ENCODE measurements around the gene FOXP1. TPM values are rescaled to one million over a fixed set of nuclear protein-coding genes. Genes with fewer than 3 reads are reported as not detected.

The FOXP1 gene
- total and polyA plus RNA-seq, 2 donors (not counting 1 experiment from before 2014, with no cell fraction given): 91.1 to 508 TPM

DNA sequence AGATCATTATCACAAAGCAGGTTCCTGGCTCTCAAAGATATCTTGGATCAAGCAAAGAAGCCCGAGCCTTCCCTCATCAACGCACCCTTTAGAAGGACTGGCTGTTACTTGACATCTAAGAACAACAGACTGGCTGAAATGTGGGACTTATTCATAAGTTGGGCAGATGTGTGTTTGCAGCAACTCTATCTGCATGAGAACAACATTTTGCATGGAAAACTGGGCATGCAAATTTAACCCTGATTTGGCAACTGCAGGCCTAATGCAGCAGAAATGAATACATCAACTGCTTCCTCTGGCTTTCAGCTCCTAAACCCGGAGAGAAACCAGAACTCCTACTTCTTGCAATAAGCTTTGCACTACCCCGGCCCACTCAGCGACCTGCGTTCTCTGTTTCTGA lies 35.0 kb upstream of the FOXP1 start:
- WGBS (ENCODE audit: insufficient coverage): 83% methylated on average over 6 of the region's 6 CpGs
- Histone ChIP-seq H4K20me1 (ENCODE audit: control insufficient read depth, insufficient read depth, low read length, poor library complexity, severe bottlenecking) (no peaks in the 10 kb centered on the region), H3K27me3 (replicated peaks in 1 of 4; ENCODE audit: control extremely low read depth in 1 of 4, control insufficient read depth in 3 of 4, insufficient read depth in 4 of 4, low read length in 3 of 4) (peaks cover 0 to 3% (median 0%) of the 10 kb centered on the region in 4 experiments), H3K4me1 (ENCODE audit: control insufficient read depth in 2 of 2, insufficient read depth in 2 of 2, low read length in 2 of 2) (peaks cover 0 to 4% of the 10 kb centered on the region in 2 donors), H3K27ac (ENCODE audit: low read length in 2 of 2) (no peak overlapping the region), H3K4me3 (ENCODE audit: control extremely low read depth in 1 of 5, extremely low read depth in 1 of 5, insufficient read depth in 1 of 5, low read depth in 2 of 5, low read length in 4 of 5) (no peak overlapping the region), H3K9ac (ENCODE audit: low read length) (no peak overlapping the region), H3K9me3 (ENCODE audit: control extremely low read depth in 1 of 3, control insufficient read depth in 2 of 3, insufficient read depth in 1 of 3, low read length in 2 of 3) (no peaks in the 10 kb centered on the region), H3K36me3 (replicated peaks in 1 of 2; ENCODE audit: control extremely low read depth in 1 of 2, control insufficient read depth in 1 of 2, extremely low read depth in 1 of 2, insufficient read depth in 2 of 2, low read length in 1 of 2) (no peaks in the 10 kb centered on the region), H2AFZ (ENCODE audit: insufficient read depth, low read depth, low read length, poor library complexity, severe bottlenecking) (no peak overlapping the region), H3K4me2 (replicated peaks; ENCODE audit: low read depth, low read length, poor library complexity, severe bottlenecking) (no peak overlapping the region), H3K79me2 (ENCODE audit: control insufficient read depth, insufficient read depth, low read length) (no peaks in the 10 kb centered on the region)
- peaks cover 20% of the 10 kb centered on the region for H3K27me3 Mint-ChIP-seq
- H3K4me3 Mint-ChIP-seq: no peak overlapping the region
- no peak overlapping the region for H3K27ac Mint-ChIP-seq
- DNase-seq (no peak), ATAC-seq (ENCODE audit: low read depth) (no peak)
- H3K9me3 Mint-ChIP-seq (ENCODE audit: insufficient read depth): no peaks in the 10 kb centered on the region
- CTCF ChIA-PET: no interaction called here
- POLR2A ChIA-PET: no interaction called here
- H3K4me1 Mint-ChIP-seq: peaks cover 4% of the 10 kb centered on the region
- intact Hi-C loops (cut with micrococcal nuclease): no loop called here
- TF ChIP-seq, protein P1, sequence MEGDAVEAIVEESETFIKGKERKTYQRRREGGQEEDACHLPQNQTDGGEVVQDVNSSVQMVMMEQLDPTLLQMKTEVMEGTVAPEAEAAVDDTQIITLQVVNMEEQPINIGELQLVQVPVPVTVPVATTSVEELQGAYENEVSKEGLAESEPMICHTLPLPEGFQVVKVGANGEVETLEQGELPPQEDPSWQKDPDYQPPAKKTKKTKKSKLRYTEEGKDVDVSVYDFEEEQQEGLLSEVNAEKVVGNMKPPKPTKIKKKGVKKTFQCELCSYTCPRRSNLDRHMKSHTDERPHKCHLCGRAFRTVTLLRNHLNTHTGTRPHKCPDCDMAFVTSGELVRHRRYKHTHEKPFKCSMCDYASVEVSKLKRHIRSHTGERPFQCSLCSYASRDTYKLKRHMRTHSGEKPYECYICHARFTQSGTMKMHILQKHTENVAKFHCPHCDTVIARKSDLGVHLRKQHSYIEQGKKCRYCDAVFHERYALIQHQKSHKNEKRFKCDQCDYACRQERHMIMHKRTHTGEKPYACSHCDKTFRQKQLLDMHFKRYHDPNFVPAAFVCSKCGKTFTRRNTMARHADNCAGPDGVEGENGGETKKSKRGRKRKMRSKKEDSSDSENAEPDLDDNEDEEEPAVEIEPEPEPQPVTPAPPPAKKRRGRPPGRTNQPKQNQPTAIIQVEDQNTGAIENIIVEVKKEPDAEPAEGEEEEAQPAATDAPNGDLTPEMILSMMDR (IDR thresholded peaks at IDR 0.05): no peak
- TF ChIP-seq EZH2 (IDR thresholded peaks at IDR 0.05; ENCODE audit: borderline replicate concordance, insufficient read depth, low read depth, low read length, poor library complexity, severe bottlenecking): no peak

DNA sequence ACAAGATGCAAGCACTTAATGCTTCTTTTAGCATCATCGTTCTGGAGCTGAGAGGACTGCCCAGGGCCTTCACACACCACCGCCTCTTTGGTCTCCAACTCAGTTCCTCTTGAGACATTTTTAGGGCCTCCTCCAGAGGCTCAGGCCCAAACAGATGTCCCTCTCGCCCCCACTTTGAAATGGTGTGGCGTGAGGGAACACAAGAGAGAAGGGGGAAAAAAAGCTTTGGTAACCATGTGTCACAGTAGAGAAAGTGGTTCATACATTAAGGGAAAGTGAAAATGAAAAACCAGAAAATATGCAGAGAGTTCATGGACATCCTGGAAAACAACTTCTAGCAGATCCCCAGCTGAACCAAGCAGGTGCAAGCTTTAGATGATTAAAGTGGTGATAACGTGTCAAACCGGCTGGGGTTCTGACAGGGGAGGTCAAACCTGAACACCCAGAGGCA lies 33.1 kb upstream of the FOXP1 start:
- H3K27me3 Mint-ChIP-seq: peaks cover 6% of the 10 kb centered on the region
- H3K79me2 ChIP-seq (ENCODE audit: control insufficient read depth, insufficient read depth, low read length): no peaks in the 10 kb centered on the region
- no peak for ATAC-seq (ENCODE audit: low read depth)
- 0% methylated on average over 1 of the region's 6 CpGs for WGBS (ENCODE audit: insufficient coverage)
- H3K36me3 ChIP-seq (replicated peaks in 1 of 2; ENCODE audit: control extremely low read depth in 1 of 2, control insufficient read depth in 1 of 2, extremely low read depth in 1 of 2, insufficient read depth in 2 of 2, low read length in 1 of 2): no peaks in the 10 kb centered on the region
- no peak overlapping the region for H3K4me3 Mint-ChIP-seq
- peaks cover 4% of the 10 kb centered on the region for H3K4me1 Mint-ChIP-seq
- H3K4me1 ChIP-seq (ENCODE audit: control insufficient read depth in 2 of 2, insufficient read depth in 2 of 2, low read length in 2 of 2): peaks cover 0 to 4% of the 10 kb centered on the region in 2 donors
- intact Hi-C loops (cut with micrococcal nuclease): no loop called here
- H3K9ac ChIP-seq (ENCODE audit: low read length): no peak overlapping the region
- H3K27ac Mint-ChIP-seq: no peak overlapping the region
- no peak for DNase-seq
- no peak overlapping the region for H3K4me2 ChIP-seq (replicated peaks; ENCODE audit: low read depth, low read length, poor library complexity, severe bottlenecking)
- no peaks in the 10 kb centered on the region for H3K9me3 Mint-ChIP-seq (ENCODE audit: insufficient read depth)
- TF ChIP-seq EZH2 (IDR thresholded peaks at IDR 0.05; ENCODE audit: borderline replicate concordance, insufficient read depth, low read depth, low read length, poor library complexity, severe bottlenecking): no peak
- TF ChIP-seq, protein P1 (IDR thresholded peaks at IDR 0.05): no peak
- no peak overlapping the region for H2AFZ ChIP-seq (ENCODE audit: insufficient read depth, low read depth, low read length, poor library complexity, severe bottlenecking)
- H3K27ac ChIP-seq (ENCODE audit: low read length in 2 of 2): no peak overlapping the region
- H3K9me3 ChIP-seq (ENCODE audit: control extremely low read depth in 1 of 3, control insufficient read depth in 2 of 3, insufficient read depth in 1 of 3, low read length in 2 of 3): peaks cover 0 to 4% (median 3%) of the 10 kb centered on the region in 3 donors
- no peak overlapping the region for H3K4me3 ChIP-seq (ENCODE audit: control extremely low read depth in 1 of 5, extremely low read depth in 1 of 5, insufficient read depth in 1 of 5, low read depth in 2 of 5, low read length in 4 of 5)
- H4K20me1 ChIP-seq (ENCODE audit: control insufficient read depth, insufficient read depth, low read length, poor library complexity, severe bottlenecking): no peaks in the 10 kb centered on the region
- H3K27me3 ChIP-seq (replicated peaks in 1 of 4; ENCODE audit: control extremely low read depth in 1 of 4, control insufficient read depth in 3 of 4, insufficient read depth in 4 of 4, low read length in 3 of 4): peaks cover 0 to 3% (median 0%) of the 10 kb centered on the region in 4 experiments
- ChIA-PET POLR2A (no interaction called here), CTCF (no interaction called here)

All from B cell (primary cell).